ENCODE data around the gene RHOBTB3. TPM values are rescaled to one million over a fixed set of nuclear protein-coding genes. Genes with fewer than 3 reads are reported as not detected.

Gene RHOBTB3
- total and polyA plus RNA-seq, 8 donors = 13.7 to 730 (median 89.3) TPM

GRCh38 chr5:95726811-95727763, 4.0 kb upstream of the RHOBTB3 start:
- Histone ChIP-seq H3K4me3 (no peak overlapping the region), H3K4me1 (peaks cover 0 to 56% (median 32%) of the 10 kb centered on the region in 4 donors)
- TF ChIP-seq CTCF (IDR thresholded peaks at IDR 0.05) = no peak
- no peak for TF ChIP-seq POLR2AphosphoS5 (IDR thresholded peaks at IDR 0.05)
- no peak for TF ChIP-seq POLR2A (IDR thresholded peaks at IDR 0.05)
- TF ChIP-seq EP300 (IDR thresholded peaks at IDR 0.05) = no peak

GRCh38 chr5:95727764-95728191, 3.4 kb upstream of the RHOBTB3 start:
- peaks cover 0 to 53% (median 32%) of the 10 kb centered on the region in 4 donors for H3K4me1 ChIP-seq
- H3K4me3 ChIP-seq = no peak overlapping the region
- H3K27me3 ChIP-seq = no peaks in the 10 kb centered on the region
- DNase-seq = peak in 1 of 2 donors; percentile 75
- peak overlapping the region in 4 of 5 donors; percentile 39 to 98 (median 94) for H3K27ac ChIP-seq
- peak in 1 of 3 donors; percentile 31 for TF ChIP-seq POLR2AphosphoS5 (IDR thresholded peaks at IDR 0.05)
- TF ChIP-seq POLR2A (IDR thresholded peaks at IDR 0.05) = no peak
- H3K36me3 ChIP-seq = no peaks in the 10 kb centered on the region
- intact Hi-C loops (cut with DNase I; ENCODE audit: low total_unique reads) = loop anchor here (10.0 kb wide), 1 partner anchor 53 kb away; no protein-coding TSS in a partner anchor
- 32 to 64% (median 40%) methylated on average over 2 of the region's 2 CpGs for WGBS, 5 donors
- H3K9me3 ChIP-seq = no peaks in the 10 kb centered on the region

More at GRCh38 chr5:95726811-95727763, 4.0 kb upstream of the RHOBTB3 start:
- intact Hi-C loops (cut with DNase I; ENCODE audit: low total_unique reads) = loop anchor here (10.0 kb wide), 1 partner anchor 52 kb away; no protein-coding TSS in a partner anchor
- H3K27me3 ChIP-seq = no peaks in the 10 kb centered on the region
- DNase-seq = no peak
- no peaks in the 10 kb centered on the region for H3K36me3 ChIP-seq
- 64 to 77% (median 70%) methylated on average over 5 of the region's 5 CpGs for WGBS, 5 donors
- H3K27ac ChIP-seq = peak overlapping the region in 3 of 5 donors; percentile 19 to 98 (median 93)
- H3K9me3 ChIP-seq = no peaks in the 10 kb centered on the region

- Histone ChIP-seq H3K4me1 (peaks cover 0 to 52% (median 29%) of the 10 kb centered on the region in 4 donors), H3K36me3 (no peaks in the 10 kb centered on the region), H3K4me3 (no peak overlapping the region), H3K27ac (peak overlapping the region; percentile 39 to 98 (median 93)), H3K27me3 (no peaks in the 10 kb centered on the region), H3K9me3 (no peaks in the 10 kb centered on the region)
- DNase-seq = no peak
- intact Hi-C loops (cut with DNase I; ENCODE audit: low total_unique reads) = loop anchor here (10.0 kb wide), 1 partner anchor 54 kb away; no protein-coding TSS in a partner anchor
- TF ChIP-seq EP300 (IDR thresholded peaks at IDR 0.05) = no peak
- TF ChIP-seq POLR2AphosphoS5 (IDR thresholded peaks at IDR 0.05) = no peak
- no peak for TF ChIP-seq POLR2A (IDR thresholded peaks at IDR 0.05)
- TF ChIP-seq CTCF (IDR thresholded peaks at IDR 0.05) = no peak
- WGBS, 5 donors = 72 to 83% (median 78%) methylated on average over 3 of the region's 3 CpGs
These were observed 2.5 kb upstream of the RHOBTB3 start for GRCh38 chr5:95728494-95729114.

- intact Hi-C loops (cut with DNase I; ENCODE audit: low total_unique reads) = loop anchor here (10.0 kb wide), 1 partner anchor 55 kb away; no protein-coding TSS in a partner anchor
- 88 to 92% (median 92%) methylated on average over 8 of the region's 8 CpGs for WGBS, 5 donors
- H3K4me3 ChIP-seq = no peak overlapping the region
- peaks cover 0 to 52% (median 29%) of the 10 kb centered on the region in 4 donors for H3K4me1 ChIP-seq
- peak overlapping the region in 4 of 5 donors; percentile 39 to 98 (median 94) for H3K27ac ChIP-seq
- H3K9me3 ChIP-seq = no peaks in the 10 kb centered on the region
- DNase-seq = no peak
- TF ChIP-seq CTCF (IDR thresholded peaks at IDR 0.05) (no peak), POLR2AphosphoS5 (IDR thresholded peaks at IDR 0.05) (no peak), POLR2A (IDR thresholded peaks at IDR 0.05) (no peak), EP300 (IDR thresholded peaks at IDR 0.05) (no peak)
- no peaks in the 10 kb centered on the region for H3K36me3 ChIP-seq
- H3K27me3 ChIP-seq = no peaks in the 10 kb centered on the region
These were observed 1.8 kb upstream of the RHOBTB3 start for GRCh38 chr5:95729115-95730010.

All from stomach (tissue), 9 donors.